Retina (tissue), 1 donor: ENCODE results near the gene RARA.

ENCODE experiments used
- DNase-seq: peaks from one replicate; pipeline ENCODE4 v3.0.0-alpha.2; 2016

Gene RARA

GRCh38 chr17:40316571-40317344 lies 7.8 kb downstream of the RARA start:
- DNase-seq = peak; percentile 81

- DNase-seq = peak; percentile 60
These were observed 8.4 kb downstream of the RARA start for GRCh38 chr17:40317345-40317873.

- peak; percentile 91 for DNase-seq
These were observed 9.2 kb downstream of the RARA start for GRCh38 chr17:40317880-40318829.

- no peak for DNase-seq
These were observed 9.9 kb downstream of the RARA start for GRCh38 chr17:40318830-40319391.

- DNase-seq = no peak
These were observed 10.9 kb downstream of the RARA start for GRCh38 chr17:40319651-40320540.

- no peak for DNase-seq
These were observed 12.0 kb downstream of the RARA start for GRCh38 chr17:40320756-40321523.

GRCh38 chr17:40321524-40321929 lies 12.5 kb downstream of the RARA start:
- DNase-seq = no peak

GRCh38 chr17:40321961-40322357 lies 13.0 kb downstream of the RARA start:
- DNase-seq = no peak

GRCh38 chr17:40322358-40323315 lies 13.7 kb downstream of the RARA start:
- DNase-seq = peak; percentile 75

- no peak for DNase-seq
These were observed 14.7 kb downstream of the RARA start for GRCh38 chr17:40323391-40324381.

GRCh38 chr17:40325156-40326013 lies 16.4 kb downstream of the RARA start:
- DNase-seq = no peak

GRCh38 chr17:40326014-40326831 lies 17.2 kb downstream of the RARA start:
- DNase-seq = no peak

GRCh38 chr17:40326832-40327199 lies 17.8 kb downstream of the RARA start:
- no peak for DNase-seq

- no peak for DNase-seq
These were observed 18.3 kb downstream of the RARA start for GRCh38 chr17:40327244-40327729.

GRCh38 chr17:40327735-40328385 lies 18.9 kb downstream of the RARA start:
- DNase-seq = no peak

GRCh38 chr17:40328386-40328766 lies 19.4 kb downstream of the RARA start:
- no peak for DNase-seq
